HCT116 (cell line): Measurements from ENCODE around the gene NXF1. TPM values are rescaled to one million over a fixed set of nuclear protein-coding genes. Genes with fewer than 3 reads are reported as not detected.
A peak's percentile ranks its signal among the peaks of the same experiment; 100 is the strongest.

Experiments
- ATAC-seq: fragments of 200-7000 bp; cut with Tn5 transposase; 2 replicates; pipeline ENCODE4 v1.9.1; 2020; ENCODE audit warnings: mild to moderate bottlenecking, moderate library complexity
- BruUV-seq: library from RNA; stranded (reverse); fragments of 400-500 nt; replicated peaks from 2 replicates; lab custom pipeline; 2021; lab: Mats Ljungman, UMichigan
- CTCF ChIA-PET: fragments of 300-600 bp; sonication (Branson Sonifier 250); formaldehyde crosslinking; loops from one replicate; lab custom pipeline; 2021; ENCODE audit warnings: antibody characterized with exemption; lab: Charles Lee
- POLR2A ChIA-PET: fragments of 300-600, 350-600 bp; sonication (Branson Sonifier 250); formaldehyde crosslinking; loops from one replicate; lab custom pipeline; 2021; ENCODE audit warnings: antibody characterized with exemption; lab: Charles Lee
- RAD21 ChIA-PET, 2 experiments: fragments of 300-600 bp; sonication (Branson Sonifier 250); formaldehyde crosslinking; loops; one replicate each; lab custom pipeline; 2023; ENCODE audit warnings: low total read pairs in 2 of 2; ENCODE audit not compliant: uncharacterized antibody in 2 of 2, unreplicated experiment in 2 of 2, low non-redundant PET in 1 of 2; lab: Charles Lee
- DNase-seq: peaks from one replicate; pipeline ENCODE4 v3.0.0-alpha.2; 2010; ENCODE audit warnings: low read depth, low spot score
- H2AFZ ChIP-seq: fragments of 200-600 bp; shearing (Covaris generic), sonication (generic); 2 replicates; pipeline ENCODE4 v1.6.1; 2017; ENCODE audit warnings: low read depth, mixed run types, mixed read lengths, antibody characterized with exemption, low read length; ENCODE audit not compliant: poor library complexity, severe bottlenecking
- H3K27ac ChIP-seq: 2 replicates; pipeline ENCODE4 v1.5.1; 2012; ENCODE audit warnings: low read depth, low read length
- H3K27me3 ChIP-seq: fragments of 200-600 bp; sonication (generic); 2 replicates; pipeline ENCODE4 v1.6.1; 2016; ENCODE audit warnings: mixed run types, low read length, mixed read lengths; ENCODE audit not compliant: insufficient read depth
- H3K36me3 ChIP-seq, 2 experiments: fragments of 200-500 bp in 1 of 2; fragments of 200-600 bp in 1 of 2; sonication (Bioruptor generic) in 1 of 2; sonication (generic) in 1 of 2; 2 replicates each; pipeline versions ENCODE4 v1.5.1 to v1.6.1; 2014 to 2016; ENCODE audit warnings: low read length in 2 of 2, inconsistent platforms in 1 of 2, mixed read lengths in 1 of 2, mixed run types in 1 of 2; ENCODE audit not compliant: insufficient read depth in 2 of 2, control insufficient read depth in 1 of 2
- H3K4me1 ChIP-seq, 2 experiments: fragments of 200-600 bp in 1 of 2; sonication (generic) in 1 of 2; 2 replicates each; pipeline versions ENCODE4 v1.5.1 to v1.6.1; 2012 to 2017; ENCODE audit warnings: low read length in 2 of 2, inconsistent platforms in 1 of 2, mild to moderate bottlenecking in 1 of 2, mixed read lengths in 1 of 2, mixed run types in 1 of 2, moderate library complexity in 1 of 2; ENCODE audit not compliant: insufficient read depth in 2 of 2, control insufficient read depth in 1 of 2
- H3K4me2 ChIP-seq: fragments of 200-600 bp; sonication (generic); 2 replicates; pipeline ENCODE4 v1.6.1; 2017; ENCODE audit warnings: mixed run types, low read length, mixed read lengths
- H3K4me3 ChIP-seq, 2 experiments: fragments of 200-600 bp in 1 of 2; sonication (generic) in 1 of 2; replicated peaks in 1 of 2; 2 replicates each; pipeline ENCODE4 v1.5.1; 2011 to 2016; ENCODE audit warnings: low read length in 2 of 2, control low read depth in 1 of 2, low read depth in 1 of 2, mild to moderate bottlenecking in 1 of 2, mixed read lengths in 1 of 2, mixed run types in 1 of 2
- H3K79me2 ChIP-seq: fragments of 200-600 bp; sonication (generic); 2 replicates; pipeline ENCODE4 v1.6.1; 2017; ENCODE audit warnings: mild to moderate bottlenecking, mixed run types, low read length, moderate library complexity, mixed read lengths; ENCODE audit not compliant: insufficient read depth
- H3K9ac ChIP-seq: fragments of 200-600 bp; sonication (generic); 2 replicates; pipeline ENCODE4 v1.6.1; 2016; ENCODE audit warnings: low read length, mixed read lengths
- H3K9me2 ChIP-seq: fragments of 200-600 bp; sonication (generic), shearing (Covaris generic); 2 replicates; pipeline ENCODE4 v1.6.1; 2017; ENCODE audit warnings: mixed run types, mild to moderate bottlenecking, moderate library complexity; ENCODE audit not compliant: insufficient read depth
- H3K9me3 ChIP-seq, 2 experiments: fragments of 200-500 bp in 1 of 2; fragments of 200-600 bp in 1 of 2; sonication (Bioruptor generic) in 1 of 2; sonication (generic) in 1 of 2; 2 replicates each; pipeline ENCODE4 v1.6.1; 2014 to 2017; ENCODE audit warnings: low read length in 2 of 2, mixed read lengths in 2 of 2, inconsistent platforms in 1 of 2, low read depth in 1 of 2, mild to moderate bottlenecking in 1 of 2, mixed run types in 1 of 2, moderate library complexity in 1 of 2; ENCODE audit not compliant: control insufficient read depth in 1 of 2, insufficient read depth in 1 of 2
- H4K20me1 ChIP-seq: fragments of 200-600 bp; sonication (generic), shearing (Covaris generic); 2 replicates; pipeline ENCODE4 v1.6.1; 2017; ENCODE audit warnings: mixed run types, mild to moderate bottlenecking, moderate library complexity; ENCODE audit not compliant: insufficient read depth
- ELF1 ChIP-seq: IDR thresholded peaks from 2 replicates; pipeline ENCODE4 v1.6.1; 2012; ENCODE audit warnings: low read depth, borderline replicate concordance
- FOSL1 ChIP-seq: IDR thresholded peaks from 2 replicates; pipeline ENCODE4 v1.6.1; 2012; ENCODE audit warnings: low read depth
- JUND ChIP-seq: IDR thresholded peaks from 2 replicates; pipeline ENCODE4 v1.6.1; 2012
- POLR2A ChIP-seq: IDR thresholded peaks from 2 replicates; pipeline ENCODE4 v1.7.0; 2011; ENCODE audit warnings: borderline replicate concordance; ENCODE audit not compliant: insufficient read depth, insufficient read length; ENCODE audit errors: extremely low read depth
- SIN3A ChIP-seq: IDR thresholded peaks from 2 replicates; pipeline ENCODE4 v1.6.1; 2012; ENCODE audit warnings: low read depth
- ZFX ChIP-seq: fragments of 450-650 bp; IDR thresholded peaks from 2 replicates; pipeline ENCODE4 v1.6.1; 2017
- intact Hi-C: fragments of 100-400 bp; cut with micrococcal nuclease; formaldehyde crosslinking; loops from 2 replicates; pipeline ENCODE4 v1.10.0; 2022
- total RNA-seq: library from RNA; stranded (reverse); gene quantifications from one replicate; pipeline ENCODE4 v1.2.1, GENCODE V29; 2021; ENCODE audit not compliant: unreplicated experiment

Gene NXF1
- total RNA-seq, 1 experiment from 2014 or later, result 55.5 TPM

DNA sequence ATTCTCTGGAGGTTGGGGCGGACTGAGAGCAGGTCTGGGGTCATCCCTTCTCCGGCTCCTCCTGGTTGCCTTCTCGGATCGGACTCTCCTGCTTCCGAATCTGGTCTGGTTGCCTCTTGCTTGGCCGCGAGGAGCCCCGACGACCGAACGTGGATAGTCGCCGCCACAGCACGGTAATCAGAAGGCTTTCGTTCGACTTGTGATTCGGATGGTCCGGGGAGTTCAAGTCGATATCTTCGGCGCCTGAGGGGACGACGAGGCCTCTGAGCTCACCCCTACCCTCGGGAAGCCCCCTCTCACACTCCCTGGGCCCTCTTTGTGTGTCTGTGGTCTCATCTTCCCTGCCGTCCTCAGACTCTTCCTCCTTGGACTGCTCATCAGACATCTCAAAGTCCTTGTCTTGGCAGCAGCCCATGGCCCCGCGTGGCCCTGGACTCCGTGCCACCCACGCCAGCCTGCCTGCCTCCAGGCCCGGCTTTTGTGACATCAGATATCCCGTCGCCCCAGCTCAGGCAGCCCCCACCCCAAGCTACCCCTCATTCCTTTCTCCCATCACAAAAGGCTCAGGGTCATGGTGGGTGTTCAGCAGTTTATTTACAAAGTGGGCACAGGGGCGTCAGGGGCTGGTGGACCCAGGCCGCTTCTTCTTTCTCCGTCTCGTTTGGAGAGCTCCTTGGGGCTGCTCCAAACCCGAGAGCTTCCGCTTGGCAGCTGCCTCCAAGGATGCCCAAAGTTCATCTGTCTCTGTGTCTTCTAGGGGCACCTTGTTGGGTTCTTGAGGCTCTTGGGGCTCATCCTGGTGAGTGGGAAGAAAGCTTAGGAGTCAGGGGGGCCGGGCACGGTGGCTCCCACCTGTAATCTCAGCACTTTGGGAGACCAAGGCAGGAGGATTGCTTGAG lies 27.3 kb upstream of the NXF1 start, which contains the start of gene TEX54:
TEX54 (minus strand) TSS at position 506 of the 899 bp plus-strand sequence.
- BruUV-seq, result TSS peak; percentile 89
- RAD21 ChIA-PET, result no interaction called here
- CTCF ChIA-PET, result interaction anchor here (0.9 to 1.3 kb wide), 3 partner anchors 46 to 48 kb away, joined by 3 to 6 read pairs (median 4); partner anchors contain the start of genes SLC3A2 and TMEM179B
- Histone ChIP-seq H3K27me3 (no peaks in the 10 kb centered on the region), H4K20me1 (no peaks in the 10 kb centered on the region; the same call in 1 of the 2 replicates), H3K27ac (peak within 1 kb of the TSS; percentile 64), H3K4me1 (peaks cover 7 to 32% of the 10 kb centered on the region in 2 experiments), H3K4me2 (peak within 1 kb of the TSS; percentile 92), H2AFZ (no peak within 1 kb of the TSS), H3K79me2 (peaks cover 60% of the 10 kb centered on the region), H3K4me3 (peak within 1 kb of the TSS; percentile 86 to 93), H3K9me3 (no peaks in the 10 kb centered on the region), H3K9me2 (no peaks in the 10 kb centered on the region), H3K36me3 (peaks cover 17 to 34% of the 10 kb centered on the region in 2 experiments), H3K9ac (peak within 1 kb of the TSS; percentile 92)
- TF ChIP-seq POLR2A, result peak; percentile 59
- no peak for TF ChIP-seq ELF1
- no peak for TF ChIP-seq JUND
- no peak for TF ChIP-seq FOSL1
- no peak for TF ChIP-seq ZFX
- TF ChIP-seq SIN3A, result no peak
- intact Hi-C loops, result loop anchor here (1.0 kb wide), 1 partner anchor 9 kb away; no protein-coding TSS in a partner anchor
- POLR2A ChIA-PET, result interaction anchor here (0.7 to 2.8 kb wide), 16 partner anchors 8 to 165 kb away, joined by 3 to 113 read pairs (median 6); partner anchors contain the start of genes HNRNPUL2, LBHD1, NXF1 and TMEM223
- ATAC-seq, result peak; percentile 7
- DNase-seq, result no peak
